Astrocyte of the cerebellum (primary cell): ENCODE data around the gene PIK3R6.

Experiments used
- DNase-seq: peaks from one replicate; pipeline ENCODE4 v3.0.0-alpha.2; 2011; ENCODE audit warnings: low read depth
- H3K4me3 ChIP-seq: 2 replicates; pipeline ENCODE4 v1.5.1; 2011; ENCODE audit warnings: mild to moderate bottlenecking, low read depth, low read length, moderate library complexity
- CTCF ChIP-seq: IDR thresholded peaks from 2 replicates; pipeline ENCODE4 v1.5.1; 2012; ENCODE audit warnings: low read length, low read depth, moderate library complexity, mild to moderate bottlenecking; ENCODE audit errors: missing control alignments
- in situ Hi-C: cut with HindIII; loops from 2 replicates; pipeline ENCODE4 v1.10.0; 2017; ENCODE audit warnings: low sequenced_read_pairs

The PIK3R6 gene

GRCh38 chr17:8843344-8843743 is 24.1 kb downstream of the PIK3R6 start:
- in situ Hi-C loops = no loop called here
- no peak overlapping the region for H3K4me3 ChIP-seq
- DNase-seq = no peak
- TF ChIP-seq CTCF = no peak

- in situ Hi-C loops = no loop called here
- H3K4me3 ChIP-seq = no peak overlapping the region
- TF ChIP-seq CTCF = no peak
Measured at GRCh38 chr17:8841844-8842243, 25.6 kb downstream of the PIK3R6 start.

GRCh38 chr17:8839410-8839935 is 28.0 kb downstream of the PIK3R6 start:
- DNase-seq = no peak
- TF ChIP-seq CTCF = no peak
- no peak overlapping the region for H3K4me3 ChIP-seq
- in situ Hi-C loops = no loop called here

More at GRCh38 chr17:8841844-8842243, 25.6 kb downstream of the PIK3R6 start:
- DNase-seq = no peak

GRCh38 chr17:8838551-8839095 is 28.9 kb downstream of the PIK3R6 start:
- no peak overlapping the region for H3K4me3 ChIP-seq
- TF ChIP-seq CTCF = no peak
- DNase-seq = no peak
- in situ Hi-C loops = no loop called here

- in situ Hi-C loops = no loop called here
- no peak for DNase-seq
- no peak for TF ChIP-seq CTCF
- no peak overlapping the region for H3K4me3 ChIP-seq
Measured at GRCh38 chr17:8837563-8838075, 29.9 kb downstream of the PIK3R6 start.

GRCh38 chr17:8836821-8837562 is 30.5 kb downstream of the PIK3R6 start:
- no peak for DNase-seq
- TF ChIP-seq CTCF = no peak
- in situ Hi-C loops = no loop called here
- no peak overlapping the region for H3K4me3 ChIP-seq
